Heart right ventricle (tissue), 16 donors: ENCODE results near the gene A1BG. TPM values are rescaled to one million over a fixed set of nuclear protein-coding genes. Genes with fewer than 3 reads are reported as not detected.

ENCODE experiments used
- ATAC-seq, 8 donors: fragments of 200-7000 bp; cut with Tn5 transposase; one replicate each; pipeline ENCODE4 v1.9.1; 2020; ENCODE audit warnings: mild to moderate bottlenecking in 8 of 8, moderate library complexity in 8 of 8, moderate number of reproducible peaks in 1 of 8
- DNase-seq, 2 donors: peaks; one replicate each; pipeline ENCODE4 v3.0.0-alpha.2; 2020
- H3K27ac ChIP-seq, 10 donors: fragments of 200-600 bp; sonication (generic) in 2 of 10; one replicate each; pipeline versions ENCODE4 v1.5.0 to v1.8.0; 2020 to 2022; ENCODE audit warnings: mild to moderate bottlenecking in 3 of 10
- H3K27me3 ChIP-seq, 7 donors: fragments of 200-600 bp; one replicate each; pipeline ENCODE4 v1.8.0; 2021 to 2022; ENCODE audit warnings: mild to moderate bottlenecking in 2 of 7
- H3K36me3 ChIP-seq, 9 donors: fragments of 200-600 bp; sonication (generic) in 1 of 9; one replicate each; pipeline versions ENCODE4 v1.5.0 to v1.8.0; 2020 to 2022; ENCODE audit warnings: mild to moderate bottlenecking in 2 of 9
- H3K4me1 ChIP-seq, 9 donors: fragments of 200-600 bp; sonication (generic) in 1 of 9; one replicate each; pipeline versions ENCODE4 v1.5.0 to v1.8.0; 2020 to 2022; ENCODE audit warnings: mild to moderate bottlenecking in 4 of 9
- H3K4me3 ChIP-seq, 10 donors: fragments of 200-600 bp; sonication (generic) in 2 of 10; one replicate each; pipeline versions ENCODE4 v1.5.0 to v1.8.0; 2020 to 2022; ENCODE audit warnings: mild to moderate bottlenecking in 7 of 10, moderate library complexity in 2 of 10
- H3K9me3 ChIP-seq, 11 donors: fragments of 200-600 bp in 10 of 11; sonication (generic) in 2 of 11; one replicate each; pipeline versions ENCODE4 v1.5.0 to v1.8.0; 2013 to 2022; ENCODE audit warnings: mild to moderate bottlenecking in 2 of 11, control low read depth in 1 of 11, moderate library complexity in 1 of 11
- WGBS, 2 donors: extraction: QIAGEN DNeasy Blood & Tissue Kit; methylation state at CpG; one replicate each; pipeline ENCODE4 v1.1.7; 2013; ENCODE audit warnings: inconsistent platforms in 1 of 2; 5-methylcytosine and 5-hydroxymethylcytosine counted together
- intact Hi-C, 10 donors: fragments of 100-400 bp; cut with DNase I; formaldehyde crosslinking; loops; one replicate each; pipeline versions ENCODE4 v1.11.1 to v1.14.2; 2022
- polyA plus RNA-seq, 2 donors: library from polyadenylated mRNA; stranded (reverse); fragments of 200-250 nt; gene quantifications; one replicate each; pipeline ENCODE4 v1.2.3, GENCODE V29; 2013
- total RNA-seq, 10 donors: library from RNA; stranded (reverse); fragmentation: NEBNext Ultra II Directional in 3 of 10; extraction: Animal tissue kit (Norgen Biotek cat#: 25700) in 3 of 10; gene quantifications; one replicate each; pipeline versions ENCODE4 v1.2.1 to v1.2.4, GENCODE V29; 2021 to 2023
- TF ChIP-seq, protein P1 (sequence below), 9 donors: fragments of 200-600 bp; sonication (generic) in 2 of 9; IDR thresholded peaks; one replicate each; pipeline versions ENCODE4 v1.5.0 to v1.8.0; 2021 to 2022; ENCODE audit warnings: antibody characterized with exemption in 9 of 9, mild to moderate bottlenecking in 5 of 9, moderate library complexity in 1 of 9
- donor health status: Arrhythmogenic right ventricular cardiomyopathy.
- donor health status: ischemic (EF 13 %, LVEDD 7.1; RV severe dilation, severe dysfunction).
- donor health status: healthy with polysubstance abuse.
- donor health status: DM: no; HTN: yes; CAD: no.
- donor health status: DM: no; HTN: no; CAD: no.
- donor health status: ischemic (EF 25% LVEDD 6.9; RV normal size, moderate dysfunction).
- donor health status: ischemic (EF 25% LVEDD 5.7; RV mildly dilated, moderate dysfunction).
- donor health status: healthy.
- donor health status: DM: yes; HTN: yes; CAD: no.
- donor health status: Ischemic cardiomyopathy.
- donor health status: ischemic (EF 35%, LVEDD 5.7; RV mildly dilated, moderate dysfunction).
- donor health status: nonischemic (EF 11% LVEDD 7.7; RV severe dilation, severe dysfunction).
- donor health status: DM: yes; HTN: yes; CAD: no.
- donor health status: PGD.
- donor health status: ischemic (EF 29% LVEDD 5.4; RV normal size, mild dysfunction).
- donor health status: nonischemic (EF 23%, LVEDD 6.1; RV moderate dilation, normal function).

Gene A1BG
- total and polyA plus RNA-seq, 12 donors, result 0.80 to 9.6 (median 2.6) TPM

DNA sequence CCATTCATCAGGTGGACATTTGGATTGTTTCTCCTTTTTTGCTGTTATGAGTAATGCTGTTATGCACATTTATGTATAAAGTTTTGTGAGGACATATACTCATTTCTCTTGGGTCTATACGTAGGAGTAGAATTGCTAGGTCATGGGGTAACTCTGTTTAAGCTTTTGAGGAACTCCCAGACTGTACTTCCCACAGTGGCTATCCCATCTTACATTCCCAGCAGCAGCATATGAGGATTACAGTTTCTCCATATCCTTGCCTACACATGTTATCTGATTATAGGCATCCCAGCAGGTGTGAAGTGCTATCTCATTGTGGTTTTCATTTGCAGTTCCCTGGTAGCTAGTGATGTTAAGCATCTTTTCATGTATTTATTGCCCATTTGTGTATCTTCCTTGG is 20.6 kb downstream of the A1BG start:
- TF ChIP-seq, protein P1, sequence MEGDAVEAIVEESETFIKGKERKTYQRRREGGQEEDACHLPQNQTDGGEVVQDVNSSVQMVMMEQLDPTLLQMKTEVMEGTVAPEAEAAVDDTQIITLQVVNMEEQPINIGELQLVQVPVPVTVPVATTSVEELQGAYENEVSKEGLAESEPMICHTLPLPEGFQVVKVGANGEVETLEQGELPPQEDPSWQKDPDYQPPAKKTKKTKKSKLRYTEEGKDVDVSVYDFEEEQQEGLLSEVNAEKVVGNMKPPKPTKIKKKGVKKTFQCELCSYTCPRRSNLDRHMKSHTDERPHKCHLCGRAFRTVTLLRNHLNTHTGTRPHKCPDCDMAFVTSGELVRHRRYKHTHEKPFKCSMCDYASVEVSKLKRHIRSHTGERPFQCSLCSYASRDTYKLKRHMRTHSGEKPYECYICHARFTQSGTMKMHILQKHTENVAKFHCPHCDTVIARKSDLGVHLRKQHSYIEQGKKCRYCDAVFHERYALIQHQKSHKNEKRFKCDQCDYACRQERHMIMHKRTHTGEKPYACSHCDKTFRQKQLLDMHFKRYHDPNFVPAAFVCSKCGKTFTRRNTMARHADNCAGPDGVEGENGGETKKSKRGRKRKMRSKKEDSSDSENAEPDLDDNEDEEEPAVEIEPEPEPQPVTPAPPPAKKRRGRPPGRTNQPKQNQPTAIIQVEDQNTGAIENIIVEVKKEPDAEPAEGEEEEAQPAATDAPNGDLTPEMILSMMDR (IDR thresholded peaks at IDR 0.05), result no peak
- no peak for ATAC-seq
- DNase-seq, result no peak
- WGBS, 2 donors, result 96 to 100% methylated on average over 1 of the region's 1 CpG
- peaks cover 3 to 19% (median 14%) of the 10 kb centered on the region in 9 donors for H3K4me1 ChIP-seq
- H3K4me3 ChIP-seq, result no peak overlapping the region
- no peaks in the 10 kb centered on the region for H3K9me3 ChIP-seq
- H3K27ac ChIP-seq, result no peak overlapping the region
- peaks cover 0 to 29% (median 10%) of the 10 kb centered on the region in 9 donors for H3K36me3 ChIP-seq
- intact Hi-C loops, result no loop called here
- no peaks in the 10 kb centered on the region for H3K27me3 ChIP-seq

DNA sequence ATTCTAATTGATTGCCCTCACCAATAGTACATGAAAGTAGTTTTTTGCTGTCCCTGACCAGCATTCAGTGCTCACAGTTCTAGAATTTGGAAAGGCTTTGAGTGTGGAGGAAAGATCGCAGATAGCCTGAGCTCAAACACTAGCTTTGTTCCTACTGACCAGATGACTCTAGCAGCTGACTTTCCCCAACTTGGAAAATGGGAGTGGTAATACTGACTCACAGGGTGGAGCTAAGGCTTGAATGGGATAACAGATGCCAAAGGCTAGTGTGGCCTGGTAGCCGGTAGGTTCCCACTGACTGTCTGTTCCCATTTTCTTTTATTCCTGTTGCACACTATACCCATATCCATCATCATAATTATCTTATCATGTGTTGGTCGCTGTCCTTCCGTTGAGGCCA is 22.8 kb downstream of the A1BG start:
- Histone ChIP-seq H3K4me3 (no peak overlapping the region), H3K9me3 (no peaks in the 10 kb centered on the region), H3K27ac (no peak overlapping the region), H3K4me1 (peaks cover 10 to 31% (median 26%) of the 10 kb centered on the region in 9 donors), H3K27me3 (no peaks in the 10 kb centered on the region), H3K36me3 (peaks cover 0 to 11% (median 4%) of the 10 kb centered on the region in 9 donors)
- TF ChIP-seq, protein P1 (IDR thresholded peaks at IDR 0.05), result no peak
- WGBS, 2 donors, result 60 to 65% methylated on average over 4 of the region's 4 CpGs
- intact Hi-C loops, result no loop called here
- no peak for DNase-seq
- ATAC-seq, result no peak

DNA sequence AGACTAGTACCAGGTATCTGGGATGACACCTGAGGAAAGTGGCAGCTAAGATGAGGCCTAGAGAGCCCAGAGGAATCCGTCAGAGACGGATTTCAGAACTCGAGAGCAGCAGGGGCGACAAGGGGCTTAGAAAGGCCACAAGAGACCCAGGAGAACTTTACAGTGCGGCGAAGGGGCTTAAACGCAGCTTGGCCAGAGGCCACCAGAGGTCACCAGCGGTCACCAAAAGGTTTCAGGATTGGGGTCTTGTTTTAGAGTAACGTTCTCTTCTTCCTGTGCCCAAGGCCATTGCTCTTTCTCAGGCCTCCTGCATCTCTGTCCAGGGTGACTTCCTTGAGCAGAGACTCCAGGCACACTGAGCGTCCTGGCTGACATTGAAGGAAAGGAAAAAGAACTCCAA is 24.3 kb downstream of the A1BG start:
- ATAC-seq, result no peak
- Histone ChIP-seq H3K27ac (no peak overlapping the region), H3K4me1 (peaks cover 10 to 33% (median 26%) of the 10 kb centered on the region in 9 donors), H3K36me3 (peaks cover 0 to 3% (median 0%) of the 10 kb centered on the region in 9 donors), H3K27me3 (no peaks in the 10 kb centered on the region), H3K9me3 (no peaks in the 10 kb centered on the region), H3K4me3 (no peak overlapping the region)
- intact Hi-C loops, result loop anchor here in 1 of 10 donors (5.0 kb wide), 1 partner anchor 147 kb away; the partner anchor contains the start of gene ZNF274
- 53 to 69% methylated on average over 10 of the region's 10 CpGs for WGBS, 2 donors
- DNase-seq, result no peak
- TF ChIP-seq, protein P1 (IDR thresholded peaks at IDR 0.05), result peak in 1 of 9 donors; percentile 12

DNA sequence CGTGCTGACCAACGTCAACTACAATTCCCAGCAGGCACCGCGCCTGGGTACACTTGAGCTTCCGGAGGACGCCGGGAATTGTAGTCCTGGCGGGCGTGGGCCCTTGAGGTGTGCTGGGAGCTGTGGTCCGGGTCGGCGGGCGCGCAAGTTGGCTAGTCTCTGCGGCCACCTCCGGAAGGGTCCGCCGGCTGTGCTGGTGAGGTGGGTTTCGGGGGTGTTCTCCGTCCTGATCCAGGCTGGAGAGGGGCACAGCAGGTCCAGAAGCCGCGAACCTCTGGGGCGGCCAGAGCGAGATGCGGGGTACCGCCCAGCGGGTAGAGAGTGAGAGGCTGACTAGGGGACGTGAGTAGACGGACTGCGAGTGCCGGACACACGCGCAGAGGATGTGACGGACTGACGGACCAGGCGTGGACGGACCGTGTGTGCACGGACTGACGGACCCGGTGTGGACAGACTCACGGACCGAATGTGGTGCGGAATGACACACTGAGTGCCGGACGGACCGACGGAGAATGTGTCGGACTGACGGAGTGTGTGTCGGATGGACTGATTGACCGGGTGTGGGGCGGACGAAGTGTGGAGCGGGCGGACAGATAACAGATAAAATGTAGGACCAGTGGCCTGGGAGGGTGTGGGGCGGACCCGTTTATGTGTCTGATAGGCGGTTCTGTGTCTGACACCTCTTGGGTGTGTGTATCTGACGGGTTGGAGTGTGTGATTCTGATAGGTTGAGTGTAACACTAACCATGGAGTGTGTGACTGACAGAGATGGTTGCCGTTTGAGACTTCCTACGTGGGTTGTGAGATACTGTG is 26.2 kb downstream of the A1BG start, which contains the start of gene ZSCAN22:
ZSCAN22 (plus strand) TSS at position 81 of the 813 bp plus-strand sequence. CDS start 7,809 bp downstream, outside the sequence.
- TF ChIP-seq, protein P1 (IDR thresholded peaks at IDR 0.05), result no peak
- peak within 1 kb of the TSS; percentile 81 to 96 (median 92) for H3K27ac ChIP-seq
- peak within 1 kb of the TSS; percentile 52 to 79 (median 71) for H3K4me3 ChIP-seq
- 0% methylated on average over 62 of the region's 62 CpGs for WGBS, 2 donors
- no peaks in the 10 kb centered on the region for H3K27me3 ChIP-seq
- DNase-seq, result peak; percentile 96 to 98
- intact Hi-C loops, result loop anchor here in 2 of 10 donors (2.0 to 5.0 kb wide), 2 partner anchors 60 to 145 kb away; partner anchors contain the start of genes RPS5 (in 1 of the 2) and ZNF274 (in 1 of the 2)
- peaks cover 10 to 33% (median 26%) of the 10 kb centered on the region in 9 donors for H3K4me1 ChIP-seq
- H3K9me3 ChIP-seq, result no peaks in the 10 kb centered on the region
- peaks cover 0 to 8% (median 0%) of the 10 kb centered on the region in 9 donors for H3K36me3 ChIP-seq
- ATAC-seq, result peak; percentile 98 to 99 (median 98)
